ENCODE results near the gene INPPL1.

- TF ChIP-seq BACH1 (IDR thresholded peaks at IDR 0.05; ENCODE audit: borderline replicate concordance) (no peak), ZNF274 (IDR thresholded peaks at IDR 0.05; ENCODE audit: insufficient read depth, insufficient read length) (no peak)
Observed at GRCh38 chr11:72229925-72230763, 5.6 kb downstream of the INPPL1 start.
